T-helper 22 cell (primary cell): ENCODE measurements around the gene NET1.
"Not testable (repeated sequence)": the region's sequence is repeated elsewhere in the genome, so short reads cannot be mapped to it uniquely, and the experiment has no call there.

ENCODE experiments used
- DNase-seq: peaks from one replicate; pipeline ENCODE4 v3.0.0-alpha.2; 2020; ENCODE audit warnings: low read depth

The NET1 gene

DNA sequence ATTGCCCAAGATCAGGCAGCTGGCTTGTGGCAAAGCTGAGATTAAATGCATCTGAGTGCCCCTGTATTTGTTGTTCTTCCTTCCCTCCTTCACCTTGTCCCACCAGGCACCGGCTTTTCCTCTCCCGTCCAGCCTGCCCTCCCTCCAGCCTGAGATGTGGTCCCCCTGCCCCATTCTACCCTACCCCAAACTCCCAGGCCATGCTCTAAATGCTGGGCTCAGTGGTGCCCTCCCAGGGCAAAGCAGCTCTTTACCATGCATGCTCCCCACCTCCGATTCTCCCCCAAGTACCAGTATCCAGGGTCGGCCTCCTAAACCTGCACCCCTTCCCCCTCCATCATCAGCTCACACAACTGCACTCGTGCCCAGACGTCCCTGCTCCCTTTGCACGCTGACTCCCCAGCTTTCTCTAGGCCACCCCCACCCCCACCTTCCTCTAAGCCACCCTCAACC, 50.5 kb downstream of the NET1 start:
- DNase-seq = no peak

DNA sequence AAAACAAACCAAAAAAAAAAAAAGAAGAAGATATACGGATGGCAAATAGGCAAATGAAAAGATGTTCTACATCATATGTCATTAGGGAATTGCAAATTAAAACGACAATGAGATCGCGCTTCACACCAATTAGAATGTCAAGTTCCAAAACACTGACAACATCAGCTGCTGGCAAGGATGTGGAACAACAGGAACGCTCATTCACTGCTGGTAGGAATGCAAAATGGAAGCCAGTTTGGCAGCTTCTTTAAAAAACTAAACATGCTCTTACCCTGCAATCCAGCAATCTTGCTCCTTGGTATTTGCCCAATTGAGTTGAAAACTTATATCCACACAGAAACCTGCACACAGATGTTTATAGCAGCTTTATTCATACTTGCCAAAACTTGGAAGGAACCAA, 52.2 kb downstream of the NET1 start:
- no peak for DNase-seq

DNA sequence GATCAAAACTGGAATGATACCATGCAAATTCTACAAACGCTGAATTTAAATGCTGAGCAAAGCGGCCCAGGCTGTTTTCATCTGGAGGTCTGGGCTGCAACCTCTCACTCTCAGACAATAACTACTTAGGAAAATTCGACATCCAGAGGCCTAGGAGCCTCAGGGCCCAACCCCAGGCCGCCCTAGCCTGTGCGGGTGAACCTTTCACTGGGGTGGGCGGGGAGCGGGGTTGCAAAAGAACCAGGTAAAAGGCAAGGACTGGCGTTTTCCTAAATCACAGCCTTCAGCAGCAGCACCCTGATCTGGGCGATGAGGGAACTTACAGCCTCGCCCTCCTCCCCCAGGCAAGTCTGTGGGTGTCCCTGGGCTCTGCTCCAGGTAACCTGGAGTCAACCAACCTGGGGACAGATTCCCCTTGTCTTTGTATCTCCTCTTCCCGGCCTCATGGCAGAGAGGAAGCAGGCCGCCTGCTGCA, 53.7 kb downstream of the NET1 start:
- no peak for DNase-seq

DNA sequence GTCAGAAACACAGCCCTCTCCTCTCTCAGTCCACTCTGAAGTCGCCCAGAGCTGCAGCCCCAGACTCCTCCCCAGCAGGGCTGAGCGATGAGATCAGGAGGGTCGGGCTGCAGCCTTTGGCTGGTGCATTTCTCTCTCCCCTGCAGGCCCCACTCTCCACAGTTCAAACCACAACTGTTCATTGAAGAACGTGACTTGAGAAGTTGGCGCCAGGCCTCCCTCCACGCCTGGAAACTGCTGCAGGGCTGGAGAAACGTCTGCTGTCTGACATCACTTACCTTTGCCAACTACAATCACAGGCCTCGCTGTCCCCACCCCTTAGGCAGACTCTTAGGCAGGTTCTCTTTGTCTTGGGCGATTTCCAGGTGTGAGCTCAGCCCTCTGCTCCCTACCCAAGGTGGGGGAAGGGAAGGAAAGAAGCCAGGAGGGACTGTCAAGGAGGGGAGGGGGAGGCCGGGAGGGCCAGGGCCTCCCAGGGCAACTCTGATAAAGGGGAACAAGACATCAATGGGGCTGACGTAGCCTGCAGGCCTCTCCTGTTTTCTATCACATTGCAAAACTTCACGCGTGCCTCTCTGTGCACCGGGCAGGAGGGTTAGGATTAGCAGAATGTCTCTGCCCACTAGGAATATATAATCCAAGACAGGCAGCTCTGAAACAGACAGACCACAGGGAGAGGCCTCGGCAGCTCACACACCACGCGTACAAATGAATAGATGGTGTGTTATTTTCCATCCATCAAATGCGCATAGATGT, 54.3 kb downstream of the NET1 start:
- DNase-seq = no peak

DNA sequence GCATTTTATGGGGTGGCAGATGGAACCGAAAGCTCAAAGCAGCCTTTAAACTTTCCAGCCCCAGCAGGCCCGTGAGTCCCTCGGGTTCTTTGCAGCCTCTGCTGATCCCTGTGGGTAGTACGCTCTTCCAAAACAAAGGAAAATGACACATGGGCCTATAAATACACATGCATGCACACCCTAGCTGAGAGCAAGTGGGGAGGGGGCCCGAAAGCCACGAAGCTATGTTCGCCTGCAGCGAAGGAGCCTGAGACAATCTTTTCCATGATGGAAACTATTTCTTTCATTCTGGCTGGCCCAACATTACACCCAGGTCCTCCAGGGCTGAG, 54.8 kb downstream of the NET1 start:
- DNase-seq = no peak

DNA sequence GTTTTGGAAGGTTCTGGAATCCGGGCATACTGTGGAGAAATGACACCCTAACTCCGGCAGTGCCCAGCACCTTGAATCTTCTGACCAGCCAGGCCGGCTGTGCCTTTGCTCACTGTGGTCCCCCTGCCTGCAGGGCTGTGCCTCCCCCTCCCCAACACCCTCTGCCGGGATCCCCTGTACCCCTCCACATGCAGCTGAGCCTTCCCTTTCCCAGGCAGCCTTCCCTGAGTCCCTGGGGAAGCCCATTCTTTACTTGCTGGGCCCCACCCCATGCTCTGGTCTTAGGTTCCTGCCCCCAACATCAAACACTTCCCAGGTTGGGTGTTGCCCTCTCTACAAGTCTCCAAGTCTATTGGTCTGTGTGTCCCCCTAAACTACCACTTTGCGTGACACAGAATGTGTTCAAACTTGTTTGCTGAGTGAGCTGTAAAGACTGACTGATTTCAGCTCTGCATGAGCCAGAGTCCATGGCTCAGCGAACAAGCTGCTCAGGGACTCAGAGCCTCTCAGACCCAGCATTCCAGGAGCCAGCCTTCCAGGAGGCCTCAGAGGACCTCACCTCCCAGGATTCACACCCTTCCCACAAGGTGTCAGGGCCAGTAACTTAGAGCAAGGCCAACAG, 55.4 kb downstream of the NET1 start:
- no peak for DNase-seq

DNA sequence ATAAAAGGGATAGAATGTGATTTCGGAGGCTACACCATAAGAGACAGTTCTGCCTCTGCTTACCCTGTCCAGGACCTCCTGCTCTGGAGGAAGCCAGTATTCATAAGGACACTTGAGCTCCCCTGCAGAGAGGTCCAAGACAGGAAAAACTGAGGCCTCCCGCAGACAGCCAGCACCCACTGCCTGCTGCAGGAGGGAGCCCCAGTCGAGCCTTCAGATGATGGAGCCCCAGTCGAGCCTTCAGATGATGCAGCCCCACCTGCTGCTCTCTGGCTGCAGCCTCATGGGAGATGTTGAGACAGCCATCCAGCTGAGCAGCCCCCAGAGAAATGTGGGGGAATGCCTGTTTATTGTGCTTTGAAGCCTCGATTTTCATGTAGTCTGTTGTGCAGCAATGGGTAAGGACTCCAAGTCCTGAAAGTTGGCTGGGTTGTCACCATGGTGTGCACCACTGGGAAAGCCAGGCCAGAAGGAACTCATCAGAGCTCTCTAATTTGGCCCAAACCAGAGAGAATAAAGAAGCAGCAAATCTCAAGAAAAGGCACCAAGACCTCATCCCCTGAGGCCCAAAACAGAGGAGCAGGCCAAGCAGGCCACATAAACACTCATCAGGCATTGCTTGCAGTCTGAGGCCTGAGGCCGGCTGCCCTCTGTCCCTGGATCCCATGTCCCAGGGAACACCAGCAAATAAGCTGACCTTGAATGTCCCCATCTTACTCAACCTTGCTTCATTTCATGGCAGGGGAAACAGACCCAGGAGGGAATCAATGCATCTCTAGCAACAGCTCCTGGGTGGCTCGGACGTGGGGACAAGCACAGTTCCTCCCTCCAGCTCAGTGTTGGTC, 56.1 kb downstream of the NET1 start:
- no peak for DNase-seq

DNA sequence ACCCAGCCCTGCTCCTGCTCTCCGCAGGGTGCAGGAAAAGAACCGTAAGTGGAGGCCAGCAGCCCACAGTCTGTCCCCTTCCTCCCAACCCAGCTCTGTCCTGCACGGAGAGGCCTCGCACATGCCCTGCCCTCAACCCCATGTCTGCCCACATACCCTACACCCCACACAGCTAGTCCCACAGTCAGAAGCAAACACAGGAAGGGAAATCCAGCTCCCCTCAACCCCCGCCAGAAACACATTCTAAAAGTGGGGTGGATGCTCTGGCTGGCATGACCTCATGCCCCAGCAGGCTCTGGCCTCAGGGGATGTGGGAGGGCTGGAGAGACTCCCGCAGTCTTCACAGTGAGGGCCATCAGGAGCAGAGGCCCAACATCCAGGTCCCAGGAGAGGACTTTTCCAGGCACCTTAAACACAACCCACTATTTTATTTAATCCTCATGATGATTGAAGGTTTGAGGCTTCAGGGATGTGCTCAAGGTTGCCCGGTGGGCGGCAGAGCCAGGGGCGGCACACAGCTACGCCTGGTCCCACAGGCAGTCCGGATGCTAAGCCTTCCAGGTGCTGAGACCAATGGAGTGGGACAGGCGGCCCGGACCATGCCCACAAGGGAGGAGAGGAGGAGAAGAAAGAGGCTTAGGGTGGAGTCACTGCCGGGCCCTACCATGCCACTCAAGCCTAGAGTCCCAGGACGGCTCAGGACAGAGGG, 57.1 kb downstream of the NET1 start:
- DNase-seq = no peak

DNA sequence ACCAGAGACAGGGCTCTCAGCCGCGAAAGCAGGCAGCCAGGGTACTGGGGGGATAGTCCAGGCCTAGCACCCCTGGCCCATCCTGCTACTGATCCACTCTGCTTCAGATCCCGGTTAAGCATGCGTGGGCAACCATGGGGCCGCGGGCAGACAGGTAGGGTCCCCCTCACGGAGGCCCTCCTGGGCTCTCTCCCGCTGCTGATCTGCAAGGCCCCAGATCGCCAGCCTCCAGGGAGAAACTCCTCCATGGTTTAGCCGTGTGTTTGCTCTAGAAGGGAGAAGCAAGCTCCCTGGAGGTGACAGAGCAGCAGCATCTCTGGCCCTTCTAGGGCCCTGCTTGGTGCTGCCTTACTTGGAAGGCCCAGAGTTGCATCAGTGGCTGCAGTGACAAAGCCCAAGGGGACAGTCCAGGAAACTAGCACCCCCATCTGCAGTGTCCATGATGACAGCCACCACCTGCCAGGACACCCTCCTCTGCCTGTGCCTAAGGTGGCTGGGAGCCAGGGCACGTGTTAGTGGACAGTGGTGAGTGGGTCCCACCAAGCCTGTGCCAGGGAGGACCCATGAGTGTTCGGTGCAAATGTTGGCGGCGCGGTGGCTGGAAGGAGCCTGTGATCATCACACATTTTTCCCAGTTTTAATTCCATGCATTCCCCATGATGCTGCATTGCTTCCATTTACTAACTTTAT, 57.9 kb downstream of the NET1 start:
- DNase-seq = no peak

DNA sequence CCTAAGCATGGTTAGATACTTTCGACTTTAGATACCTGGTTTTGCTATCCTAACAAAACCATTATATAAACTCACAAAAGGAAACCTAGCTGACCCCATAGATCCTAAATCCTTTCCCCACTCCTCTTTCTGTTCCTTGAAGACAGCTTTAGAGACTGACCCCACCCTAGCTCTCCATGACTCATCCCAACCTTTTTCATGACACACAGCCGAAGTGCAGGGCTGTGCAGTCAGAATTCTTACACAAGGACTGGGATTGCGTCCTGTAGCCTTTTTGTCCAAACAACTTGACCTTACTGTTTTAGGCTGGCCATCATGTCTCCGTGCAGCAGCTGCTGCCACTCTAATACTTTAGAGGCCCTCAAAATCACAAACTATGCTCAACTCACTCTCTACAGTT, 62.3 kb downstream of the NET1 start:
- DNase-seq = not testable (repeated sequence)

DNA sequence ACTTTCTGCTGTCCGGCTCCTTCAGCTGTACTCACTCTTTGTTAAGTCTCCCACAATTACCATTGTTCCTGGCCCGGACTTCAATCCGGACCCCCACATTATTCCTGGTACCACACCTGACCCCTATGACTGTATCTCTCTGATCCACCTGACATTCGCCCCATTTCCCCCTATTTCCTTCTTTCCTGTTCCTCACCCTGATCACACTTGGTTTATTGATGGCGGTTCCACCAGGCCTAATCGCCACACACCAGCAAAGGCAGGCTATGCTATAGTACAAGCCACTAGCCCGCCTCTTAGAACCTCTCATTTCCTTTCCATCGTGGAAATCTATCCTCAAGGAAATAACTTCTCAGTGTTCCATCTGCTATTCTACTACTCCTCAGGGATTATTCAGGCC, 62.7 kb downstream of the NET1 start:
- DNase-seq = not testable (repeated sequence)

DNA sequence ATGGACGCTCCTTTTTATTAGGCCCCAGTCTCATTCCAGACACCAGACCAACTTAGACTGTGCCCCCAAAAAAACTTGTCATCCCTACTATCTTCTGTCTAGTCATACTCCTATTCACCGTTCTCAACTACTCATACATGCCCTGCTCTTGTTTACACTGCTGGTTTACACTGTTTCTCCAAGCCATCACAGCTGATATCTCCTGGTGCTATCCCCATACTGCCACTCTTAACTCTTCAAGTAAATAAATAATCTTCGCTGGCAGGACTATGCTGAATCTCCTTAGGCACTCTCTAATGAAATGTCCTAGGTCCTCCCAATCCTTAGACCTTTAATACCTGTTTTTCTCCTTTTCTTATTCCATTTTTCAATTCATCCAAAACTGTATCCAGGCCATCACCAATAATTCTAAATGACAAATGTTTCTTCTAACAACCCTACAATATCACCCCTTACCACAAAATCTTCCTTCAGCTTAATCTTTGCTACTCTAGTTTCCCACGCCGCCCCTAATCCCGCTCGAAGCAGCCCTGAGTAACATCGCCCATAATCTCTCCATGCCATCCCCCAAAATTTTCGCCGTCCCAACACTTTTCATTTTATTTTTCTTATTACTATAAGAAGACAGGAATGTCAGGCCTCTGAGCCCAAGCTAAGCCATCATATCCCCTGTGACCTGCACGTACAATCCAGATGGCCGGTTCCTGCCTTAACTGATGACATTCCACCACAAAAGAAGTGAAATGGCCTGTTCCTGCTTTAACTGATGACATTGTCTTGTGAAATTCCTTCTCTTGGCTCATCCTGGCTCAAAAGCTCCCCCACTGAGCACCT, 63.8 kb downstream of the NET1 start:
- DNase-seq = not testable (repeated sequence)

DNA sequence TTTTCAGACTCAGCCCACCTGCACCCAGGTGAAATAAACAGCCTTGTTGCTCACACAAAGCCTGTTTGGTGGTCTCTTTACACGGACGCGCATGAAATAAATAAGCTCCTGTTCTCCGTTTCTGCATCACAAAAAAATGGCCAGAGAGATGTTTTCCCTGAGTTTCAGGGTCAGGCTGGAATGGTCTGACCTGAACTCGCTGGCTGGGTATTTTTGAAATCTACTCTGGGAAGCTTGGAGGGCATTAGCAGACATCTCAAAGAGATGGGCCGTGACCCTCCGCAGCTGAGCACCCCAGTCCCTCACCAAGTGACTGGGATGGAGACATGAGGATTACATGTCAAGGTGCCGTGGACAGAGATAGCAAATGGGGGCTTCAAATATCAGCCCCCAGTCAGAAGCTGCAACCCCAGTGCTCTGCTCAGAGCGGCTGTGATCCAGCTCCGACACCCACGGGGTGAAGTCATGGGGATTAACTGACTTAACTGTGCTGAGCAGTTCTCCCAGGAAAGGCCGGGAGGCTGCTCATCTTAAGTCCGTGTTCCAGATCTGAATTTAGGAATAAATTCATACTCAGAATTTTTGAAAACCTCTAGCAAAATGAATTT, 64.7 kb downstream of the NET1 start:
- DNase-seq = no peak

DNA sequence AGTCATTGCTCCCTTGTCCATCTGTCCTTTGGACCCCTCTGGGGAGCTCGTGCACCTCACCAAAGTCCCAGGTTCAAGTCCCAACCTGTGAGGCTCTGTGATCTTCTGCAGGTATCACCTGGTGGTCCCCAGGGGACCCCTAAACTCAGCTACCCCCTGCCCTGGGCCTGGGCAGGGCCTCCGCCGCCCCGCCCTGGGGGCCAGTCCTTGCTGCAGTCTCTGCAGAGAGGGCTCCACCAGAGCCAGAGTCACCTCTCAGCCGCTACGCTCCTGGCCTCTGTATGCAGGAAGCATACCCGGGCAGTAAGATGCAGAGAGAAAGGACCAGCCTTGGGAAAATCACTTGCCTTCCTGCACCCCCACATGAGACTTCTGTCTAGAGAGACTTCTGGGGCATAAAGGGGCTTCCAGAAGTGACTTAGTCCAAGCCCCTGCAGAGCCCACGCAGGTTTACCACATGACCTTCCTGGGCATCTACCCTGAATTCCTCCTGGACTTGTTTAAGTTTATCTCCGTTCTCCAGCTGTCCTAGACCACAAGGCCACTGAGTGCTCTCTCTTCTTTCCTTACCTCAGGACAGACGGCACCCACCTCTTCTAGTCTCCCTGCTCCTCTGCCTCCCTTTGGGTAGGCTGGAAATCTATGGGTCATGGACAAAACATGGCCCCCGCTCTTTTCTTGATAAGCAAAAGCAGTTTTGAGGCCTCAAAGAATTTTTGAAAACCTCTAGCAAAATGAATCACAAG, 65.8 kb downstream of the NET1 start:
- no peak for DNase-seq

DNA sequence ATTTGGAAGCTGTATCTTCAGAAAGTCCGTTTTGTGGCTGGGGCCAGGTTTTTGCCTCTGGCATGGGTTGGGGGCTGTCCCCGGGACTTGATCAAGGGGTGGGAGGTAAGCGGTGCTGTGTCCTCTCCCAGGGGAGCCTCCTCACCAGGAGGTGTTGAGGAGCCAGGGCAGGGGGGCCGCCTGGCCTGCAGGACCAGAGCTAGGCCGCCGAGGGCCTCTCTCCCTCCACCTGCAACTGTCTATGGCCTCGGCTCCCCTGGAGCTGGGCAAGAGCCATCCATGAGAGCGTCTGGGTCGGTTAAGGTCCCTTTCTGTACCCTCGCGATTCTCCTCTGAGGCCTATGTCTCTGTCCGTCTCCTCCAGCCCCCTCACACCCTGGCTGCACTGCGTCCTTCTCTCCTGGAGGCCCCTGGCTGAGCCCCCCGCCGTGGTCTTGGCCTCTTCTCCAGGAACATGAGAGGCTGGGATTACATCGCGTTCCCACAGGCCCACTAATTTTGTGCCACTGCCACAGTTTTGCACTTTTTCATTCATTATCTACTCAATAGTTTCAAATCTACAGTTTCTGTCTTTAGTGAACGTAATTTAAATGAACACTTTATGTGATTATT, 66.4 kb downstream of the NET1 start:
- no peak for DNase-seq

DNA sequence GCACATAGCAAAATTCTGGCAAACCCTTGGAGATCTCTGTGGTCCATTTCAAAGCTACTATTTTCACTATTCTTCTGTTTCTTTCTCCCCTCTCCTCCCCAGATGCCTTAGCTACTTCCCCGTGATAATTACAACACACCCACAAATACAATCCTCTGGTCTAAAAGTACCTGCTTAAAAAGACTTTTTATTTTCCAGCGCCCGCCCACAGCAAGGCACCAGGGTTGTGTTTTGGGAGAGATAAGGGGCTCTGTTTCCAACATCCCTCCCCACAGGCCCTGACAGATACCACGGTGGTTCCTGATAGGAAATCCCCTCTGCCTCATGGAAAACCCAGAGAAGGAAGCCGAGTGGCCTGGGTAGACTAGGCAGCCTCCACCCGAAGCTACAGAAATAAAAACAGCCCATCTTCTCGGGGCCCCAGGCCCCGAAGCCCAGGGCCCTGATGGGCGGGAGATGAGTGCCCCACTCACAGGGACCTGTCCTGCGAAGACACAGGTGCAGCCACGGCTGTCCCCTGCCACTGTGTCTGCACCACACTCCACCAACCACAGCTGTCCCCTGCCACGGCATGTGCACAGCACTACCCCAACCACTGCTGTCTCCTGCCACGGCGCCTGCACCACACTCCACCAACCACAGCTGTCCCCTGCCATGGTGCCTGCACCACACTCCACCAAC, 67.3 kb downstream of the NET1 start:
- DNase-seq = no peak

DNA sequence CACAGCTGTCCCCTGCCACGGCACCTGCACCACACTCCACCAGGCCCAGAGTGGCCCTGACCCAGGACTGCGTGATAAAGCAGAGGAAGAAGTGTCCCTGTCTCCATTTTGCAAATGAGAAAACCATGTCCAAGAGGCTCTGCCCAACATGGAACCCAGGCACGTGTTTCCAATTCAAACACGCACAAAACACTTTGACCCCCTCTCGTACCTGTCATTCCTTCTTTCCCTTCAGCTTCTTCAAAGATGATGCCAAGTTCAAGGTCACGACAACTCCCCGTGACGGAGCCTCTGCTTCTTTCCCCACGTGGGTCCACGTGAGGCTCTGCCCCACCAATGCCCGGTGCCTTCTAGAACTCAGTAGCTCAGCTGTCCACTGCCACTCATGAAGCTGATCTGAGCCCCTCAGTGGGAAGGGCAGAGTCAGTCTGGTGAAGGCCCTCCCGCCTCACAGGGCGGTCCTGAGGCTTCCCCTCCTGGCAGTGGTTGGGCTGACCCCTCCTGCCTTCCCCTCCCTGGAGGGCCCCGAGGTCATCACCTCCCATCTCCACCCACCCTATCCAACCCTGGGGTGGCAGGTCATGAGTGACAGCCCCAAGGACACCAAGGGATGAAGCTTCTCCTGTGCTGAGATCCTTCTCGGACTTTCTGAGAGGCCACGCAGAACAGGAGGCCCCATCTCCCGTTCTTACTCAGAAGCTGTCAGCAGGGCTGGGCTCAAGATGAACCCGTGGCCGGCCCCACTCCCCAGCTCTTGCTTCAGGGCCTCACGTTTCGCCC, 68.0 kb downstream of the NET1 start:
- DNase-seq = no peak

DNA sequence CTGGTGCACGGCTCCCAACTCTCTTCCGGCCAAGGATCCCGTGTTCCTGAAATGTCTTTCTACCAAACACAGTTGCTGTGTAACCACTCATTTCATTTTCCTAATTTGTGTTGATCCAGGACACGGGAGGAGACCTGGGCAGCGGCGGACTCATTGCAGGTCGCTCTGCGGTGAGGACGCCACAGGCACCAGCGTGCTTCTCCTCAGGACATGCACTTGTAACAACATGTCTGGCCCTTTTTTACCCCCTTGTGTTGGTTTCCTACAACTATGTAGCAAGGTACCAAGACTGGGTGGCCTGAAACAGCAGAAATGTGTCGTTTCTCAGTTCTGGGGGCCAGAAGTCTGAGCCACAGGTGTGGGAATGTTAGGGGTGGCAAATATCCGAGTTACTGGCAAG, 68.8 kb downstream of the NET1 start:
- no peak for DNase-seq
